ENCODE measurements around the gene MATR3. TPM values are rescaled to one million over a fixed set of nuclear protein-coding genes. Genes with fewer than 3 reads are reported as not detected.
"Not testable (repeated sequence)": the region's sequence is repeated elsewhere in the genome, so short reads cannot be mapped to it uniquely, and the experiment has no call there.

The MATR3 gene
- total RNA-seq, 3 donors from 2014 or later (not counting 1 experiment from before 2014, with no cell fraction given): 290 to 324 (median 297) TPM

GRCh38 chr5:139354186-139354585, 60.6 kb downstream of the MATR3 start:
- no peaks in the 10 kb centered on the region for H3K27me3 Mint-ChIP-seq (ENCODE audit: low read depth in 2 of 2)
- WGBS (ENCODE audit: insufficient coverage): 100% methylated on average over 2 of the region's 3 CpGs
- no peak overlapping the region for H3K4me3 ChIP-seq (ENCODE audit: low read length)
- no peak for DNase-seq
- no peaks in the 10 kb centered on the region for H3K4me1 ChIP-seq (ENCODE audit: control insufficient read depth, insufficient read depth, low read length)
- H3K36me3 Mint-ChIP-seq: peaks cover 8% of the 10 kb centered on the region
- peak overlapping the region in 1 of 2 donors; percentile 49 for H3K27ac Mint-ChIP-seq
- H3K9me3 Mint-ChIP-seq: peaks cover 2 to 5% of the 10 kb centered on the region in 2 donors
- intact Hi-C loops (cut with micrococcal nuclease): no loop called here
- no peak for ATAC-seq
- H3K27me3 ChIP-seq (ENCODE audit: control insufficient read depth, insufficient read depth, low read length): no peaks in the 10 kb centered on the region
- peaks cover 9% of the 10 kb centered on the region for H3K36me3 ChIP-seq (ENCODE audit: control insufficient read depth, insufficient read depth, low read length)
- TF ChIP-seq, protein P1, sequence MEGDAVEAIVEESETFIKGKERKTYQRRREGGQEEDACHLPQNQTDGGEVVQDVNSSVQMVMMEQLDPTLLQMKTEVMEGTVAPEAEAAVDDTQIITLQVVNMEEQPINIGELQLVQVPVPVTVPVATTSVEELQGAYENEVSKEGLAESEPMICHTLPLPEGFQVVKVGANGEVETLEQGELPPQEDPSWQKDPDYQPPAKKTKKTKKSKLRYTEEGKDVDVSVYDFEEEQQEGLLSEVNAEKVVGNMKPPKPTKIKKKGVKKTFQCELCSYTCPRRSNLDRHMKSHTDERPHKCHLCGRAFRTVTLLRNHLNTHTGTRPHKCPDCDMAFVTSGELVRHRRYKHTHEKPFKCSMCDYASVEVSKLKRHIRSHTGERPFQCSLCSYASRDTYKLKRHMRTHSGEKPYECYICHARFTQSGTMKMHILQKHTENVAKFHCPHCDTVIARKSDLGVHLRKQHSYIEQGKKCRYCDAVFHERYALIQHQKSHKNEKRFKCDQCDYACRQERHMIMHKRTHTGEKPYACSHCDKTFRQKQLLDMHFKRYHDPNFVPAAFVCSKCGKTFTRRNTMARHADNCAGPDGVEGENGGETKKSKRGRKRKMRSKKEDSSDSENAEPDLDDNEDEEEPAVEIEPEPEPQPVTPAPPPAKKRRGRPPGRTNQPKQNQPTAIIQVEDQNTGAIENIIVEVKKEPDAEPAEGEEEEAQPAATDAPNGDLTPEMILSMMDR (IDR thresholded peaks at IDR 0.05): no peak
- H3K9me3 ChIP-seq (ENCODE audit: control insufficient read depth, insufficient read depth, low read length): no peaks in the 10 kb centered on the region
- peaks cover 33 to 34% of the 10 kb centered on the region in 2 donors for H3K4me1 Mint-ChIP-seq
- H3K27ac ChIP-seq (ENCODE audit: low read length): no peak overlapping the region
- H3K4me3 Mint-ChIP-seq: no peak overlapping the region

- H3K27me3 Mint-ChIP-seq (ENCODE audit: low read depth in 2 of 2); H3K27ac ChIP-seq (ENCODE audit: low read length); H3K4me1 ChIP-seq (ENCODE audit: control insufficient read depth, insufficient read depth, low read length); H3K9me3 ChIP-seq (ENCODE audit: control insufficient read depth, insufficient read depth, low read length); H3K9me3 Mint-ChIP-seq; H3K36me3 Mint-ChIP-seq; H3K4me3 ChIP-seq (ENCODE audit: low read length); DNase-seq; H3K27me3 ChIP-seq (ENCODE audit: control insufficient read depth, insufficient read depth, low read length); H3K4me3 Mint-ChIP-seq; H3K27ac Mint-ChIP-seq; ATAC-seq; H3K36me3 ChIP-seq (ENCODE audit: control insufficient read depth, insufficient read depth, low read length); intact Hi-C loops (cut with micrococcal nuclease): not testable (repeated sequence)
- H3K4me1 Mint-ChIP-seq: peaks cover 40 to 42% of the 10 kb centered on the region in 2 donors
- WGBS (ENCODE audit: insufficient coverage): 99% methylated on average over 8 of the region's 8 CpGs
Observed at GRCh38 chr5:139355900-139356299, 62.4 kb downstream of the MATR3 start.

DNA sequence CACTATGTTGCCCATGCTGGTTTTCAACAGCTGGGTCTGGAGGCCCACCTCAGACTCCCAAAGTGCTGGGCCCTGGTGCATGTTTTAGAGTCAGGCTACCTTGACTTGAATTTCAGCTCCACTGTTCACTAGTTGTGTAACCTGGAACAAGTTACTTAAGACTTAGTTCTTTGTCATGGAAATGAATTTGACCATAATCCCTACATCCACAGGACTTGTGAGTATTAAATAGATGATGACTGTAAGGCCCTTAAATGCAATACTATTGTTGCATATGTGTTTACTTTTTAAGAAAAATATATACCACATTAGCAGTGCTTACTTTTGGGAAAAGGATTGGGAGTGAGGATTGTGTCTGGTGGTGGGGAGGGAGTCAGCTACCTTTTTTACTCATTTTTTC, 64.5 kb downstream of the MATR3 start:
- ATAC-seq (no peak), DNase-seq (no peak)
- Histone ChIP-seq H3K9me3 (ENCODE audit: control insufficient read depth, insufficient read depth, low read length) (no peaks in the 10 kb centered on the region), H3K27me3 (ENCODE audit: control insufficient read depth, insufficient read depth, low read length) (no peaks in the 10 kb centered on the region), H3K27ac (ENCODE audit: low read length) (no peak overlapping the region), H3K36me3 (ENCODE audit: control insufficient read depth, insufficient read depth, low read length) (peaks cover 9% of the 10 kb centered on the region), H3K4me3 (ENCODE audit: low read length) (no peak overlapping the region), H3K4me1 (ENCODE audit: control insufficient read depth, insufficient read depth, low read length) (no peaks in the 10 kb centered on the region)
- H3K4me1 Mint-ChIP-seq: peaks cover 37 to 38% of the 10 kb centered on the region in 2 donors
- H3K27ac Mint-ChIP-seq: peak overlapping the region; percentile 14 to 15
- TF ChIP-seq, protein P1 (IDR thresholded peaks at IDR 0.05): no peak
- H3K36me3 Mint-ChIP-seq: peaks cover 8% of the 10 kb centered on the region
- peaks cover 2 to 5% of the 10 kb centered on the region in 2 donors for H3K9me3 Mint-ChIP-seq
- intact Hi-C loops (cut with micrococcal nuclease): no loop called here
- no peaks in the 10 kb centered on the region for H3K27me3 Mint-ChIP-seq (ENCODE audit: low read depth in 2 of 2)
- no peak overlapping the region for H3K4me3 Mint-ChIP-seq

DNA sequence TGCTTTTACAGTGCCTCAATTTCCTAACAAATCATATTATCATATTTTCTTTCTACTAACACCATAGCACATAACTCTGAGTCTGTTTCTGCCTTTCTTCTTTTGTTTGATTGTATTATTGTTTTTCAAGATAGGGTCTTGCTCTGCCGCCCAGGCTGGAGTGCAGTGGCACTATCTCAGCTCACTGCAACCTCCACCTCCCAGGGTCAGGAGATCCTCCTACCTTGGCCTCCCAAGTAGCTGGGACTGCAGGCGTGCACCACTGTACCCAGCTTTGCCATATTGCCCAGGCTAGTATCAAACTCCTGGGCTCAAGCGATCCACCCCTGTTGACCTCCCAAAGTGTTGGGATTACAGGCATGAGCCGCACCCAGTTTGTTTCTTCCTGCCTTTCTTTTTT, 66.8 kb downstream of the MATR3 start:
- H3K27ac Mint-ChIP-seq: peak overlapping the region in 1 of 2 donors; percentile 29
- H3K27ac ChIP-seq (ENCODE audit: low read length): no peak overlapping the region
- ATAC-seq: no peak
- no peaks in the 10 kb centered on the region for H3K36me3 Mint-ChIP-seq
- 99% methylated on average over 4 of the region's 4 CpGs for WGBS (ENCODE audit: insufficient coverage)
- TF ChIP-seq, protein P1 (IDR thresholded peaks at IDR 0.05): no peak
- DNase-seq: no peak
- no peaks in the 10 kb centered on the region for H3K9me3 ChIP-seq (ENCODE audit: control insufficient read depth, insufficient read depth, low read length)
- H3K4me1 Mint-ChIP-seq: peaks cover 28 to 29% of the 10 kb centered on the region in 2 donors
- H3K4me1 ChIP-seq (ENCODE audit: control insufficient read depth, insufficient read depth, low read length): no peaks in the 10 kb centered on the region
- H3K27me3 Mint-ChIP-seq (ENCODE audit: low read depth in 2 of 2): no peaks in the 10 kb centered on the region
- peaks cover 17% of the 10 kb centered on the region for H3K36me3 ChIP-seq (ENCODE audit: control insufficient read depth, insufficient read depth, low read length)
- no peak overlapping the region for H3K4me3 ChIP-seq (ENCODE audit: low read length)
- intact Hi-C loops (cut with micrococcal nuclease): no loop called here
- no peaks in the 10 kb centered on the region for H3K27me3 ChIP-seq (ENCODE audit: control insufficient read depth, insufficient read depth, low read length)
- no peaks in the 10 kb centered on the region for H3K9me3 Mint-ChIP-seq
- no peak overlapping the region for H3K4me3 Mint-ChIP-seq
